GM19099 (cell line): ENCODE measurements around the gene VCAM1.

Experiments
- POLR2A ChIP-seq: IDR thresholded peaks from 3 replicates; pipeline ENCODE4 v1.6.1; 2011; ENCODE audit warnings: low read depth; ENCODE audit not compliant: insufficient read length; ENCODE audit errors: extremely low read depth

Gene VCAM1

DNA sequence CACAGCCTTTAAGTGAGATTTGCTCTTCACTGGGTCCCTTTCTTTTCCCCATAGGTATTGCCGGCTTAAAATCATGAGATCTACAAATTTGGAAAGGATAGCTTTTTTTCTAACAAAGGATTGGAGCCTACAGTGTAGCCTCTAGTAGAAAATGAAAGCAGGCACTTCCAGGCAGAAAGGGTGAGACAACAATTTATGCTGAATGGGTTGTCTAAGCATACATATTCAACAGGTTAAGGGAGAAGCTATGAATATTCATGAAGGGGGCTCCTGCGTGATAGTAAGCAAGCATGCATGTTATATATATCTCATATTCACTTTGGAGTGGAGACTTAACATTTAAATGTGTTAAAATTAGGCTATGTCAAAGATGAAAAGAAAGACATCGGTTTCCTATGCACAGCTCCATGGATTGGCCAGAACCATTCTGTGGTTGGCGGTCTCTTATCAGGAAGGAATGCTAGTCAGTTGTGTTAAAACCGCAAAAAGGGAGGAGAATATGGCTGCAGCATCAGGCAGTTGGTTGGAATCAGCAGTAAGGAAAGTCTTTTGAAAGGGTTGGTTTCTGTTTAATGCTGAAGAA lies 66.0 kb downstream of the VCAM1 start:
- TF ChIP-seq POLR2A = no peak

DNA sequence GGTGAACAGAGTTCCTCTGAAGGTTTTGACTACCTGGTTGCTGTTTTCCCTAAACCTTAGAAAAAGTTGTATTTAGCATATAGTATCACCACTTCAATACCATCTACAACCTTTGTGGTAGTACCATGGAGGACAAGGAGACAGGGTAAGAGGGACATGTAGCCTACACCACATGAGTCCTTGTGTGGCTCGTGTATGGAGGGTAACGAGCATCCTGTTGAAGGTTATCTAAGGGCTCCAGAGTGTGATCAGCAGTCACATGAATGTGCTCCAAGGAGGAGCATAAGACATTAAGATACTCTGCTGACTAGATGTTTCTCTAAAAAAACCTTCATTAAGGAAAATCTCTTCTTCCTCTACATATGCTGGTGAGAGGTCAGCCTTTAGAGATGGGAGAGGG lies 67.3 kb downstream of the VCAM1 start:
- no peak for TF ChIP-seq POLR2A
